ENCODE results near the gene VANGL2. TPM values are rescaled to one million over a fixed set of nuclear protein-coding genes. Genes with fewer than 3 reads are reported as not detected.

VANGL2 gene
- total RNA-seq, 4 donors from 2014 or later = 0.44 to 1.4 (median 0.98) TPM; not detected in 1

- TF ChIP-seq, protein P1, sequence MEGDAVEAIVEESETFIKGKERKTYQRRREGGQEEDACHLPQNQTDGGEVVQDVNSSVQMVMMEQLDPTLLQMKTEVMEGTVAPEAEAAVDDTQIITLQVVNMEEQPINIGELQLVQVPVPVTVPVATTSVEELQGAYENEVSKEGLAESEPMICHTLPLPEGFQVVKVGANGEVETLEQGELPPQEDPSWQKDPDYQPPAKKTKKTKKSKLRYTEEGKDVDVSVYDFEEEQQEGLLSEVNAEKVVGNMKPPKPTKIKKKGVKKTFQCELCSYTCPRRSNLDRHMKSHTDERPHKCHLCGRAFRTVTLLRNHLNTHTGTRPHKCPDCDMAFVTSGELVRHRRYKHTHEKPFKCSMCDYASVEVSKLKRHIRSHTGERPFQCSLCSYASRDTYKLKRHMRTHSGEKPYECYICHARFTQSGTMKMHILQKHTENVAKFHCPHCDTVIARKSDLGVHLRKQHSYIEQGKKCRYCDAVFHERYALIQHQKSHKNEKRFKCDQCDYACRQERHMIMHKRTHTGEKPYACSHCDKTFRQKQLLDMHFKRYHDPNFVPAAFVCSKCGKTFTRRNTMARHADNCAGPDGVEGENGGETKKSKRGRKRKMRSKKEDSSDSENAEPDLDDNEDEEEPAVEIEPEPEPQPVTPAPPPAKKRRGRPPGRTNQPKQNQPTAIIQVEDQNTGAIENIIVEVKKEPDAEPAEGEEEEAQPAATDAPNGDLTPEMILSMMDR (IDR thresholded peaks at IDR 0.05; ENCODE audit: low read depth) = no peak
Observed at GRCh38 chr1:160472112-160472511, 71.7 kb downstream of the VANGL2 start.

DNA sequence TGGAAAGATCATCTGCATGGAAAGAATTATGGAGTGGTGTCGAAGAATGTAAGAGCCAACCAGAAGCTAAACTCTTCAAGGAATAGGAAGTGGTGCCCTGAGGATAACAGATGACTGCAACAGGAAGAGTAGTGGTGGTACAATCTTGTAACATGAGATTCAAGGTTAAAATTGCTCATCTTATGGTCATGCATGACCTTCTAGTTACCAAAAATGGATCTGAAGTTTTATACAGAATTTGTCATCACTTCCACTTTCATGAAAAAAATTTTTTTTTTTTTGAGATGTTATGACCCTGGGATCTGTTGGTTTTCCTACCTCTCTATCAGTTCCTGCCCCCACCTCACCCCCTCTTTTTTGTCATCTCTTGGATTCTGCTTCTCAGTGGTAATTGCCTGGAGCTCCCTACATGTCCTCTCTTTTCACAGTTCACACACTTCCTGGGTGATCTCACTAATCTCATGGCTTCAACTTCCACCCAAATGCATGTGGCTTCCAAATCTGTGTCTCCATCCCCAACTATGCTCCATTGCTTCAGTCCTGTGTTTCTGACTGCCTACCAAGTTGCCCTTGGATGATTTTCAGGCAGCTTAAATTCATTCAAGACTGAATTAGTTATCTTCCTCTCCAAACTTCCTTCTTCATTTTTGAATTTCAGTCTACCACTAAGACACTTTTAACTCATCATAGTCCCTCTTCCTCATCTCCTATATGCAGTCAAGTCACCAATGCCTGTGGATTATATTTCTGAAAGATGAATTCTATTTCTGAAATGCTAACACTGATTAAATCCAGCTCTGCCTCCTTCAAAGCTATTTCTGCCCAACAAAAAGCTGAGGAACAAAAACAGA, 74.3 kb downstream of the VANGL2 start:
- TF ChIP-seq, protein P1 (IDR thresholded peaks at IDR 0.05; ENCODE audit: low read depth) = no peak

Small RNA genes within 50 kb of the gene (small RNA-seq; reads per million reads assigned to genes)
- gene RNU4-42P = not detected

Other genes starting within 250 kb of the VANGL2 start
- gene ATP1A4, start 249.0 kb upstream of the VANGL2 start, total RNA-seq = under 1 TPM in 1 of 4 donors, not detected in 3; 0.22 TPM
- under 1 TPM in 2 of 4 donors, not detected in 2; 0.44 to 0.75 TPM for gene CASQ1, start 210.0 kb upstream of the VANGL2 start, total RNA-seq
- 100 to 1,000 TPM in 3 of 4 donors, 10 to 100 TPM in 1; 89.7 to 144 (median 124) TPM for gene PEA15, start 195.2 kb upstream of the VANGL2 start, total RNA-seq
- 100 to 1,000 TPM; 103 to 198 (median 154) TPM for gene DCAF8, start 138.0 kb upstream of the VANGL2 start, total RNA-seq
- 100 to 1,000 TPM; 134 to 201 (median 144) TPM for gene PEX19, start 115.4 kb upstream of the VANGL2 start, total RNA-seq
- 100 to 1,000 TPM; 140 to 186 (median 150) TPM for gene COPA, start 57.3 kb upstream of the VANGL2 start, total RNA-seq
- 100 to 1,000 TPM in 1 of 4 donors, 10 to 100 TPM in 3; 78.7 to 113 (median 88.8) TPM for gene NCSTN, start 57.2 kb upstream of the VANGL2 start, total RNA-seq
- 1 to 10 TPM in 1 of 4 donors, under 1 TPM in 1, not detected in 2; 0.17 to 1.5 TPM for gene NHLH1, start 33.5 kb upstream of the VANGL2 start, total RNA-seq
- gene SLAMF6, start 122.7 kb downstream of the VANGL2 start, total RNA-seq = 1 to 10 TPM in 3 of 4 donors, under 1 TPM in 1; 0.65 to 7.0 (median 1.7) TPM
- 10 to 100 TPM in 3 of 4 donors, 1 to 10 TPM in 1; 9.4 to 67.0 (median 25.7) TPM for gene CD84, start 178.9 kb downstream of the VANGL2 start, total RNA-seq
- 1 to 10 TPM in 2 of 4 donors, under 1 TPM in 1, not detected in 1; 0.33 to 3.7 (median 3.2) TPM for gene SLAMF1, start 246.5 kb downstream of the VANGL2 start, total RNA-seq

Data from subcutaneous adipose tissue (tissue), 4 donors.